GM19372 (cell line): ENCODE results near the gene COL13A1.

Source experiments
- ATAC-seq: cut with Tn5 transposase; IDR thresholded peaks from one replicate; pipeline ENCODE4 v1.9.1; 2021; ENCODE audit warnings: mild to moderate bottlenecking, low read depth, moderate library complexity; ENCODE audit not compliant: unreplicated experiment

Gene COL13A1

GRCh38 chr10:69936091-69936490, 134.4 kb downstream of the COL13A1 start:
- ATAC-seq, result no peak

GRCh38 chr10:69938541-69938991, 136.9 kb downstream of the COL13A1 start:
- ATAC-seq, result no peak

- no peak for ATAC-seq
Observed at GRCh38 chr10:69939061-69939460, 137.4 kb downstream of the COL13A1 start.

- ATAC-seq, result no peak
Observed at GRCh38 chr10:69939481-69939880, 137.8 kb downstream of the COL13A1 start.

- ATAC-seq, result no peak
Observed at GRCh38 chr10:69941730-69942129, 140.0 kb downstream of the COL13A1 start.

- no peak for ATAC-seq
Observed at GRCh38 chr10:69943292-69943820, 141.7 kb downstream of the COL13A1 start.

GRCh38 chr10:69944761-69945160, 143.1 kb downstream of the COL13A1 start:
- ATAC-seq, result no peak

GRCh38 chr10:69948261-69948660, 146.6 kb downstream of the COL13A1 start:
- no peak for ATAC-seq

- no peak for ATAC-seq
Observed at GRCh38 chr10:69949770-69950169, 148.1 kb downstream of the COL13A1 start.

- no peak for ATAC-seq
Observed at GRCh38 chr10:69951658-69952057, 150.0 kb downstream of the COL13A1 start.

GRCh38 chr10:69952069-69952800, 150.5 kb downstream of the COL13A1 start:
- no peak for ATAC-seq

- no peak for ATAC-seq
Observed at GRCh38 chr10:69952821-69953221, 151.1 kb downstream of the COL13A1 start.

GRCh38 chr10:69953851-69954250, 152.1 kb downstream of the COL13A1 start:
- no peak for ATAC-seq

GRCh38 chr10:69955211-69955805, 153.6 kb downstream of the COL13A1 start:
- no peak for ATAC-seq

- ATAC-seq, result no peak
Observed at GRCh38 chr10:69955897-69956740, 154.4 kb downstream of the COL13A1 start.

GRCh38 chr10:69956741-69957230, 155.1 kb downstream of the COL13A1 start:
- ATAC-seq, result no peak

GRCh38 chr10:69957241-69957885, 155.7 kb downstream of the COL13A1 start:
- no peak for ATAC-seq

- no peak for ATAC-seq
Observed at GRCh38 chr10:69957886-69958555, 156.3 kb downstream of the COL13A1 start.

GRCh38 chr10:69958556-69958902, 156.8 kb downstream of the COL13A1 start:
- ATAC-seq, result no peak

GRCh38 chr10:69959911-69960310, 158.2 kb downstream of the COL13A1 start:
- ATAC-seq, result no peak
